ENCODE data around the gene PIK3C2G. TPM values are rescaled to one million over a fixed set of nuclear protein-coding genes. Genes with fewer than 3 reads are reported as not detected.

Gene PIK3C2G
- total RNA-seq, 1 experiment from 2014 or later: not detected

DNA sequence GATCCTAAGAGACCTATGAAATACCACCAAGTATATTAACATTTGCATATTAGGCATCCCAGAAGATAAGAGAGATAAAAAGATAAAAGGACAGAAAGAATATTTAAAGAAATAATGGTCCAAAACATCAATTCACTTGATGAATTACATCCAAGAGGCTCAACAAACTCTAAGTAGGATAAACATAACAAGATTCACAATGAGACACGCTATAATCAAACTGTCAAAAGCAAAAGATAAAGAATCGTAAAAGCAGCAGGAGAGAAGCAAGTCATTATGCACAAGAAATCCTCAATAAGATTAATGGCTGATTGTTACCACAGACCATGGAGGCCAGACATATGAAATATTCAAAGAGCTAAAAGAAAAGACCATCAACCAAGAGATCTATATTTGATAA, 396.9 kb downstream of the PIK3C2G start:
- H3K9me2 ChIP-seq (replicated peaks; ENCODE audit: low read length): no peaks in the 10 kb centered on the region
- no peaks in the 10 kb centered on the region for H3F3A ChIP-seq (ENCODE audit: low read length, unreplicated experiment)
- no peaks in the 10 kb centered on the region for H3K4me1 ChIP-seq (ENCODE audit: insufficient read depth, low read length)
- no peak for TF ChIP-seq EZH2 (IDR thresholded peaks at IDR 0.05; ENCODE audit: low read length, unreplicated experiment)
- TF ChIP-seq, protein P1, sequence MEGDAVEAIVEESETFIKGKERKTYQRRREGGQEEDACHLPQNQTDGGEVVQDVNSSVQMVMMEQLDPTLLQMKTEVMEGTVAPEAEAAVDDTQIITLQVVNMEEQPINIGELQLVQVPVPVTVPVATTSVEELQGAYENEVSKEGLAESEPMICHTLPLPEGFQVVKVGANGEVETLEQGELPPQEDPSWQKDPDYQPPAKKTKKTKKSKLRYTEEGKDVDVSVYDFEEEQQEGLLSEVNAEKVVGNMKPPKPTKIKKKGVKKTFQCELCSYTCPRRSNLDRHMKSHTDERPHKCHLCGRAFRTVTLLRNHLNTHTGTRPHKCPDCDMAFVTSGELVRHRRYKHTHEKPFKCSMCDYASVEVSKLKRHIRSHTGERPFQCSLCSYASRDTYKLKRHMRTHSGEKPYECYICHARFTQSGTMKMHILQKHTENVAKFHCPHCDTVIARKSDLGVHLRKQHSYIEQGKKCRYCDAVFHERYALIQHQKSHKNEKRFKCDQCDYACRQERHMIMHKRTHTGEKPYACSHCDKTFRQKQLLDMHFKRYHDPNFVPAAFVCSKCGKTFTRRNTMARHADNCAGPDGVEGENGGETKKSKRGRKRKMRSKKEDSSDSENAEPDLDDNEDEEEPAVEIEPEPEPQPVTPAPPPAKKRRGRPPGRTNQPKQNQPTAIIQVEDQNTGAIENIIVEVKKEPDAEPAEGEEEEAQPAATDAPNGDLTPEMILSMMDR (conservative IDR thresholded peaks at IDR 0.05; ENCODE audit: low read depth, low read length): no peak
- no peak for TF ChIP-seq EZH2phosphoT487 (IDR thresholded peaks at IDR 0.05; ENCODE audit: borderline replicate concordance, low read length)
- no peaks in the 10 kb centered on the region for H3K36me3 ChIP-seq (ENCODE audit: low read depth, low read length)
- H3K79me2 ChIP-seq (ENCODE audit: low read length): no peaks in the 10 kb centered on the region
- H4K20me1 ChIP-seq (ENCODE audit: low read length): no peaks in the 10 kb centered on the region
- H3K9ac ChIP-seq (ENCODE audit: low read length): no peak overlapping the region
- H3K27me3 ChIP-seq (ENCODE audit: low read length): no peaks in the 10 kb centered on the region
- H3K9me3 ChIP-seq (ENCODE audit: low read length): no peaks in the 10 kb centered on the region
- ChIA-PET POLR2A (ENCODE audit: unreplicated experiment) (no interaction called here), CTCF (no interaction called here)
- ATAC-seq (no peak), DNase-seq (no peak)
- H3K27ac ChIP-seq (ENCODE audit: low read length): no peak overlapping the region
- intact Hi-C loops (cut with micrococcal nuclease): no loop called here
- H3K4me2 ChIP-seq (ENCODE audit: low read length): no peak overlapping the region
- BruUV-seq (replicated peaks): no TSS peak
- H3K4me3 ChIP-seq (ENCODE audit: low read length): no peak overlapping the region
- H2AFZ ChIP-seq (ENCODE audit: low read length): no peak overlapping the region

DNA sequence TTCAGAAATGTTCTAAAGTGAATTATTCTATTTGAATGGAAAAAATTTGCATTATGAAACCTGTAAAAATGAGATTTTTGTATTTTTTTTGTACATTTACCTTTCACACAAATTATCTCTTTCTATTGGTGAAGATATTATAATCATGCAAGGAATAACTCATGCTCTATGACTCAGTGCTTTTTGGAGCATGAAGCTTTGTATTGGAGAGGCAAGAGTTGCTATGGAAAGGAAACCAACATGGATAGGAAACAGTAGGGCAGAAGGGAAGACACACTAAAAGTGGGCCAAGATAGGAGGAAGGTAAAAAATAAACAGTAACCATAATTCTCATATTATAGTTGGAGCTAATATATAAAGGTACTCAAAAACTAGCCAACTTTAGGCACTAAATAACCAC, 397.5 kb downstream of the PIK3C2G start:
- intact Hi-C loops (cut with micrococcal nuclease): no loop called here
- POLR2A ChIA-PET (ENCODE audit: unreplicated experiment): no interaction called here
- TF ChIP-seq, protein P1 (conservative IDR thresholded peaks at IDR 0.05; ENCODE audit: low read depth, low read length): no peak
- no peak for TF ChIP-seq EZH2phosphoT487 (IDR thresholded peaks at IDR 0.05; ENCODE audit: borderline replicate concordance, low read length)
- TF ChIP-seq EZH2 (IDR thresholded peaks at IDR 0.05; ENCODE audit: low read length, unreplicated experiment): no peak
- CTCF ChIA-PET: no interaction called here
- Histone ChIP-seq H3K9ac (ENCODE audit: low read length) (no peak overlapping the region), H3K4me1 (ENCODE audit: insufficient read depth, low read length) (no peaks in the 10 kb centered on the region), H4K20me1 (ENCODE audit: low read length) (no peaks in the 10 kb centered on the region), H3K27me3 (ENCODE audit: low read length) (no peaks in the 10 kb centered on the region), H3K4me2 (ENCODE audit: low read length) (no peak overlapping the region), H3K27ac (ENCODE audit: low read length) (no peak overlapping the region), H2AFZ (ENCODE audit: low read length) (no peak overlapping the region), H3K79me2 (ENCODE audit: low read length) (no peaks in the 10 kb centered on the region), H3K36me3 (ENCODE audit: low read depth, low read length) (no peaks in the 10 kb centered on the region), H3K4me3 (ENCODE audit: low read length) (no peak overlapping the region), H3K9me3 (ENCODE audit: low read length) (no peaks in the 10 kb centered on the region), H3F3A (ENCODE audit: low read length, unreplicated experiment) (no peaks in the 10 kb centered on the region), H3K9me2 (replicated peaks; ENCODE audit: low read length) (no peaks in the 10 kb centered on the region)
- no peak for DNase-seq
- ATAC-seq: no peak
- no TSS peak for BruUV-seq (replicated peaks)

DNA sequence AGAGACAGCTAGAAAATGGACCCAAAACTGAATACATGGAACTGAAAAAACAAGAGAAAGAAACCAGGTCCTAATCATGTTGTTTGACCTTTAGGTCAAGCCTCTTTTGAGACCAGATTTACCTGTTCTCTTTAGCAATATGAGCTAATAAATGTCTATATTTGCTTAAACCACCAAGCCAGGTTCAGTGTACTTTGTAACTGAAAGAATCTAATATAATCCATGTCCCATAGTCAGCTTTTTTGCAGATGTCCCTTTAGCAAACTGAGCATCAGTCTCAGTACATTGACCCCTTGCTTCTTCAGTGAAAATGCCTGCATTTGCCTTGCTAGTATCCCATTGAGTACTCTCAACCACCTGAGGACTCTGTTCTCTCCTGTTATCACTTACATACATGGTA, 414.8 kb downstream of the PIK3C2G start:
- DNase-seq (peak; percentile 18), ATAC-seq (no peak)
- POLR2A ChIA-PET (ENCODE audit: unreplicated experiment): no interaction called here
- no peak overlapping the region for H3K9ac ChIP-seq (ENCODE audit: low read length)
- no peak overlapping the region for H3K4me3 ChIP-seq (ENCODE audit: low read length)
- H3K27me3 ChIP-seq (ENCODE audit: low read length): no peaks in the 10 kb centered on the region
- CTCF ChIA-PET: no interaction called here
- no peaks in the 10 kb centered on the region for H3K36me3 ChIP-seq (ENCODE audit: low read depth, low read length)
- no peak overlapping the region for H3K4me2 ChIP-seq (ENCODE audit: low read length)
- no peak overlapping the region for H3K27ac ChIP-seq (ENCODE audit: low read length)
- H3K79me2 ChIP-seq (ENCODE audit: low read length): no peaks in the 10 kb centered on the region
- intact Hi-C loops (cut with micrococcal nuclease): no loop called here
- no peaks in the 10 kb centered on the region for H4K20me1 ChIP-seq (ENCODE audit: low read length)
- no peaks in the 10 kb centered on the region for H3K9me2 ChIP-seq (replicated peaks; ENCODE audit: low read length)
- TF ChIP-seq, protein P1 (conservative IDR thresholded peaks at IDR 0.05; ENCODE audit: low read depth, low read length): no peak
- TF ChIP-seq EZH2 (IDR thresholded peaks at IDR 0.05; ENCODE audit: low read length, unreplicated experiment) (no peak), EZH2phosphoT487 (IDR thresholded peaks at IDR 0.05; ENCODE audit: borderline replicate concordance, low read length) (no peak)
- no peak overlapping the region for H2AFZ ChIP-seq (ENCODE audit: low read length)
- no peaks in the 10 kb centered on the region for H3F3A ChIP-seq (ENCODE audit: low read length, unreplicated experiment)
- H3K9me3 ChIP-seq (ENCODE audit: low read length): no peaks in the 10 kb centered on the region
- no TSS peak for BruUV-seq (replicated peaks)
- no peaks in the 10 kb centered on the region for H3K4me1 ChIP-seq (ENCODE audit: insufficient read depth, low read length)

All from PC-3 (cell line).